ENCODE data around the gene SLC30A2. TPM values are rescaled to one million over a fixed set of nuclear protein-coding genes. Genes with fewer than 3 reads are reported as not detected.
A peak's percentile ranks its signal among the peaks of the same experiment; 100 is the strongest.

Gene SLC30A2
- total RNA-seq, 3 donors from 2014 or later, result 0.12 to 0.14 (median 0.13) TPM

GRCh38 chr1:26050248-26050640 is 4.3 kb upstream of the SLC30A2 start:
- TF ChIP-seq CTCF (IDR thresholded peaks at IDR 0.05), result no peak
- H3K9me3 ChIP-seq, result no peaks in the 10 kb centered on the region
- H3K4me3 ChIP-seq, result no peak overlapping the region
- intact Hi-C loops (cut with DNase I, micrococcal nuclease), result no loop called here
- H3K4me1 ChIP-seq (ENCODE audit: low read depth), result peaks cover 20% of the 10 kb centered on the region
- ATAC-seq (no peak), DNase-seq (no peak)
- H3K36me3 ChIP-seq (ENCODE audit: low read depth), result no peaks in the 10 kb centered on the region

DNA sequence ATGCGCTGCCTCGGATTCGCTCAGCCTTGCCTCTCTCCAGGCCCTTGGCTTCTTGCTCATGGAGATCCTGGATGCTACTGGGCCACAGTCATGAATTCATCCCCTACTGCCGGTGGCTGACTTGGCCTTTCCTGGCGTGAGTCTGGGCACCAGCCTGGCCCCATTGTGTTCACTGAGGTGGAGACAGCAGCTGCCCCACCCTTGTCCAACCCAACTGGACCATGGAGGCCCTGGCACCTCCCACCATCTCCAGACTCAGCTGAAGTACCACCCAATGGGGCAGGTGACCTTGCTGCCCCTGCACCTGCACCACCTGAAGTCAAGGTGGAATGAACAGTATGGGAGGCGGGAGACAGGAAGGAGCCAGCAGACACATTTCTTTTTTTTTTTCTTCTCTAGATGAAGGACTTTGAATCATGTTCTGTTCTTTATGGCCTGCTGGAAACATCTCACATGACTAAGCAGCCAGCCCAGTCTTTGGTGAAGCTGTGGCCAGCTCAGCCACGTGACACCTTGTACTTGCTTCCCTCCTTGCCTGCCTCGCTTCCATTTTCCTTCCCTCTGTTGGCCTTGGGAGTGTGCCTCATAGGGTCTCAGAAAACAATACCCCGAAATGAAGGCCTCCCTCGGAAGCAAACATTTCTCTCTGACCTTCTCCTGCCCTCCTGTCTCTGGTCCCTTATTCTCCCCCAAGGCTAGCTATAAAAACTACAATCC is 3.8 kb upstream of the SLC30A2 start:
- H3K36me3 ChIP-seq (ENCODE audit: low read depth), result no peaks in the 10 kb centered on the region
- no peak overlapping the region for H3K4me3 ChIP-seq
- H3K9me3 ChIP-seq, result no peaks in the 10 kb centered on the region
- no peak for TF ChIP-seq CTCF (IDR thresholded peaks at IDR 0.05)
- intact Hi-C loops (cut with DNase I, micrococcal nuclease), result no loop called here
- DNase-seq (peak in 2 of 3 donors; percentile 54 to 74), ATAC-seq (peak; percentile 92)
- H3K4me1 ChIP-seq (ENCODE audit: low read depth), result peaks cover 20% of the 10 kb centered on the region

DNA sequence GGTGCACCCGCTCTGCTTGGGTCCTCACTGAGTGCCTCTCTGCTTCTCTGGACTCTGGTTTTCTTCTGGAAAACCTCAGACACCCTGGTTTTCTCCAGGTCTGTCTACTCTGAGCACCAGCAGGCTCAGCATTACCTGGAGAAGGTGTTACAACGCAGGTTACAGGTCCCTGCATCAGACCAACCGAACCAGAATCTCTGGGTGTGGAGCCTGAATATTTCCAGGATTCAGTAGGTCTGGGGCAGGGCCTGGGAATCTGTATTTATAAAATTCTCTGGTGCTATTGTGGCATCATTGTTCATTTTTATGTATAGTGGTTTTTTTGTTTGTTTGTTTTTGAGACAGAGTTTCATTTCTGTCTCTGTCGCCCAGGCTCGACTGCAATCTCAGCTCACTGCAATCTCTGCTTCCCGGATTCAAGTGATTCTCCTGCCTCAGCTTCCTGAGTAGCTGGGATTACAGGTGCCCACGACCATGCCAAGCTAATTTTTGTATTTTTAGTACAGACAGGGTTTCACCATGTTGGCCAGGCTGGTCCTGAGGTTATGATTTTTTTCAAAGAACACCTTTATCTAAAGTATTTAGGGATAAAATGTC is 1.5 kb upstream of the SLC30A2 start:
- Histone ChIP-seq H3K4me3 (no peak overlapping the region), H3K4me1 (ENCODE audit: low read depth) (peaks cover 20% of the 10 kb centered on the region), H3K9me3 (no peaks in the 10 kb centered on the region), H3K36me3 (ENCODE audit: low read depth) (no peaks in the 10 kb centered on the region)
- no peak for TF ChIP-seq CTCF (IDR thresholded peaks at IDR 0.05)
- DNase-seq (no peak), ATAC-seq (no peak)
- intact Hi-C loops (cut with DNase I, micrococcal nuclease), result no loop called here

- intact Hi-C loops (cut with DNase I, micrococcal nuclease), result no loop called here
- Histone ChIP-seq H3K4me3 (no peak overlapping the region), H3K4me1 (ENCODE audit: low read depth) (peaks cover 20% of the 10 kb centered on the region), H3K9me3 (no peaks in the 10 kb centered on the region), H3K36me3 (ENCODE audit: low read depth) (no peaks in the 10 kb centered on the region)
- ATAC-seq (no peak), DNase-seq (peak in 1 of 3 donors; percentile 34)
- TF ChIP-seq CTCF (IDR thresholded peaks at IDR 0.05), result no peak
Measured at GRCh38 chr1:26046246-26047095, 553 bp upstream of the SLC30A2 start.

DNA sequence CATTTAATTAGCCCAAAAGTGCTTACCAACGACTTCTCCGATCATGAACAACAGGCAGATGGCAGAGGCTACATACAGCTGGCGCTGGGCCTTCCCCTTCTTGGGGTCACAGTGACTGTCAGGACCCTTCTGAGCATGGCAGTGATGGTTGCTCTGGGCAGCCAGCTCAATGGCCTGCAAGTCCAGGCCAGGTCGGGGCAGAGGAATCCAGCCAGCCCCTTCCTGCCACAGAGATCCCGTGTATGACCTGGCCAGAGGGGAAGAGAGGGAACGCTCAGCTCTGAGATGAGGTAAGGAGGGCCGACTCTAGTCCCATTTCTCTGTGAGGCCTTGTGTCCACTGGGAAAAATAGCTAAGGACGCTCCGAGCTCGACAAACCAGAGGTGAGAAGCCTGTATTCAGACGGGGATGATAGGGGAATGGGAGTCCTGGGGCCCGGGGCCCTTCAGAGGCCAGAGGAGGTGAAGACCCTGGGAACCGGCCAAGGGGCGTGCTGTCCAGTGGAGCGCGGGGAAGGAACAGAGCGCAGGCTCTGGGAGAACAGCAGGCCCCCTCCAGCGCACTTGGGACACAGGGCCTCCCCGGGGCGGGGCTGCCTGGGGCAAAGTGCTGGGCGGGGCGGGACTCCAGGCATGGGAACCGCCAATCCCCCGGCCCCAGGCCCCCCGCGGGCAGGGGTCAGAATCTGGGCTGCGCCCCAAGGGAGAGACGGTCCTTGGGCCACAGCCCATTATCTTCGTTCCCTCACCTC is 772 bp downstream of the SLC30A2 start:
- intact Hi-C loops (cut with DNase I, micrococcal nuclease), result no loop called here
- Histone ChIP-seq H3K4me1 (ENCODE audit: low read depth) (peaks cover 20% of the 10 kb centered on the region), H3K4me3 (no peak overlapping the region), H3K9me3 (no peaks in the 10 kb centered on the region), H3K36me3 (ENCODE audit: low read depth) (no peaks in the 10 kb centered on the region)
- ATAC-seq, result peak; percentile 4
- TF ChIP-seq CTCF (IDR thresholded peaks at IDR 0.05), result no peak
- peak in 1 of 3 donors; percentile 42 for DNase-seq

Measured in mucosa of descending colon (tissue), 3 donors.